PC-9 (cell line): ENCODE measurements around the gene FBH1.

Source experiments
- EZH2 ChIP-seq: fragments of 200-600 bp; sonication (generic); IDR thresholded peaks from 2 replicates; pipeline ENCODE4 v1.8.0; 2017; ENCODE audit warnings: antibody characterized with exemption, low read depth
- TF ChIP-seq, protein P1 (sequence below): fragments of 200-600 bp; sonication (generic); conservative IDR thresholded peaks from 2 replicates; pipeline ENCODE4 v1.6.1; 2017; ENCODE audit warnings: mixed run types, antibody characterized with exemption, mild to moderate bottlenecking, moderate library complexity

GRCh38 chr10:5935628-5936027 lies 45.6 kb downstream of the FBH1 start:
- TF ChIP-seq, protein P1, sequence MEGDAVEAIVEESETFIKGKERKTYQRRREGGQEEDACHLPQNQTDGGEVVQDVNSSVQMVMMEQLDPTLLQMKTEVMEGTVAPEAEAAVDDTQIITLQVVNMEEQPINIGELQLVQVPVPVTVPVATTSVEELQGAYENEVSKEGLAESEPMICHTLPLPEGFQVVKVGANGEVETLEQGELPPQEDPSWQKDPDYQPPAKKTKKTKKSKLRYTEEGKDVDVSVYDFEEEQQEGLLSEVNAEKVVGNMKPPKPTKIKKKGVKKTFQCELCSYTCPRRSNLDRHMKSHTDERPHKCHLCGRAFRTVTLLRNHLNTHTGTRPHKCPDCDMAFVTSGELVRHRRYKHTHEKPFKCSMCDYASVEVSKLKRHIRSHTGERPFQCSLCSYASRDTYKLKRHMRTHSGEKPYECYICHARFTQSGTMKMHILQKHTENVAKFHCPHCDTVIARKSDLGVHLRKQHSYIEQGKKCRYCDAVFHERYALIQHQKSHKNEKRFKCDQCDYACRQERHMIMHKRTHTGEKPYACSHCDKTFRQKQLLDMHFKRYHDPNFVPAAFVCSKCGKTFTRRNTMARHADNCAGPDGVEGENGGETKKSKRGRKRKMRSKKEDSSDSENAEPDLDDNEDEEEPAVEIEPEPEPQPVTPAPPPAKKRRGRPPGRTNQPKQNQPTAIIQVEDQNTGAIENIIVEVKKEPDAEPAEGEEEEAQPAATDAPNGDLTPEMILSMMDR: no peak
- no peak for TF ChIP-seq EZH2
